Activated CD4-positive, alpha-beta T cell treated with anti-CD3 and anti-CD28 coated beads, Interleukin-2, amount 10 ng/mL, durations not matched to agents 7 days and 5 days (primary cell): ENCODE measurements around the gene RBP2. TPM values are rescaled to one million over a fixed set of nuclear protein-coding genes. Genes with fewer than 3 reads are reported as not detected.

Experiments used
- CTCF ChIA-PET: fragments of 350-600 bp; sonication (Branson Sonifier 250); formaldehyde crosslinking; loops from one replicate; lab custom pipeline; 2021; ENCODE audit warnings: antibody characterized with exemption; lab: Charles Lee
- POLR2A ChIA-PET: fragments of 350-600 bp; sonication (Branson Sonifier 250); formaldehyde crosslinking; loops from one replicate; lab custom pipeline; 2021; ENCODE audit warnings: antibody characterized with exemption; lab: Charles Lee
- DNase-seq: peaks from one replicate; pipeline ENCODE4 v3.0.0-alpha.2; 2020
- H3K27ac Mint-ChIP-seq: one replicate; pipeline ENCODE4 v1.8.0; 2021; ENCODE audit warnings: mild to moderate bottlenecking, moderate library complexity, mixed read lengths
- H3K27me3 Mint-ChIP-seq: one replicate; pipeline ENCODE4 v1.8.0; 2021; ENCODE audit warnings: mixed read lengths
- H3K36me3 Mint-ChIP-seq: one replicate; pipeline ENCODE4 v1.8.0; 2021; ENCODE audit warnings: low read depth, mixed read lengths
- H3K4me1 Mint-ChIP-seq: one replicate; pipeline ENCODE4 v1.8.0; 2021; ENCODE audit warnings: mixed read lengths
- H3K4me3 Mint-ChIP-seq: one replicate; pipeline ENCODE4 v1.8.0; 2021; ENCODE audit warnings: mild to moderate bottlenecking, moderate library complexity, mixed read lengths
- H3K9me3 Mint-ChIP-seq: one replicate; pipeline ENCODE4 v1.8.0; 2021; ENCODE audit warnings: mixed read lengths
- total RNA-seq, 2 experiments: library from RNA; stranded (reverse); gene quantifications; one replicate each; pipeline ENCODE4 v1.2.3, GENCODE V29; 2021

Gene RBP2
- total RNA-seq, 2 experiments from 2014 or later, result not detected

- no peaks in the 10 kb centered on the region for H3K9me3 Mint-ChIP-seq
- CTCF ChIA-PET, result no interaction called here
- no peaks in the 10 kb centered on the region for H3K27me3 Mint-ChIP-seq
Observed at GRCh38 chr3:139472380-139473010, 3.8 kb downstream of the RBP2 start.

GRCh38 chr3:139470199-139470598 is 6.1 kb downstream of the RBP2 start:
- no peaks in the 10 kb centered on the region for H3K36me3 Mint-ChIP-seq
- no peaks in the 10 kb centered on the region for H3K9me3 Mint-ChIP-seq
- H3K27me3 Mint-ChIP-seq, result no peaks in the 10 kb centered on the region
- no peaks in the 10 kb centered on the region for H3K4me1 Mint-ChIP-seq
- H3K27ac Mint-ChIP-seq, result no peak overlapping the region
- POLR2A ChIA-PET, result no interaction called here
- H3K4me3 Mint-ChIP-seq, result no peak overlapping the region
- CTCF ChIA-PET, result interaction anchor here (1.5 kb wide), 1 partner anchor 22 kb away, joined by 3 read pairs; no protein-coding TSS in a partner anchor
- no peak for DNase-seq

More at GRCh38 chr3:139472380-139473010, 3.8 kb downstream of the RBP2 start:
- POLR2A ChIA-PET, result no interaction called here
- no peak overlapping the region for H3K27ac Mint-ChIP-seq
- H3K36me3 Mint-ChIP-seq, result no peaks in the 10 kb centered on the region
- H3K4me1 Mint-ChIP-seq, result no peaks in the 10 kb centered on the region
- no peak overlapping the region for H3K4me3 Mint-ChIP-seq
- no peak for DNase-seq

- no peak overlapping the region for H3K4me3 Mint-ChIP-seq
- CTCF ChIA-PET, result no interaction called here
- no peak overlapping the region for H3K27ac Mint-ChIP-seq
- H3K4me1 Mint-ChIP-seq, result no peaks in the 10 kb centered on the region
- H3K9me3 Mint-ChIP-seq, result no peaks in the 10 kb centered on the region
- POLR2A ChIA-PET, result no interaction called here
- no peak for DNase-seq
- no peaks in the 10 kb centered on the region for H3K36me3 Mint-ChIP-seq
- H3K27me3 Mint-ChIP-seq, result no peaks in the 10 kb centered on the region
Observed at GRCh38 chr3:139468399-139468798, 7.9 kb downstream of the RBP2 start.

- POLR2A ChIA-PET, result no interaction called here
- Mint-ChIP-seq H3K4me1 (no peaks in the 10 kb centered on the region), H3K27ac (no peak overlapping the region), H3K27me3 (no peaks in the 10 kb centered on the region), H3K9me3 (no peaks in the 10 kb centered on the region), H3K4me3 (no peak overlapping the region), H3K36me3 (no peaks in the 10 kb centered on the region)
- CTCF ChIA-PET, result interaction anchor here (0.9 kb wide), 1 partner anchor 65 kb away, joined by 3 read pairs; no protein-coding TSS in a partner anchor
- no peak for DNase-seq
Observed at GRCh38 chr3:139466360-139466759, 10.0 kb downstream of the RBP2 start.

GRCh38 chr3:139465636-139466035 is 10.7 kb downstream of the RBP2 start:
- Mint-ChIP-seq H3K27ac (no peak overlapping the region), H3K36me3 (no peaks in the 10 kb centered on the region), H3K9me3 (no peaks in the 10 kb centered on the region), H3K4me1 (no peaks in the 10 kb centered on the region), H3K4me3 (no peak overlapping the region), H3K27me3 (no peaks in the 10 kb centered on the region)
- ChIA-PET CTCF (no interaction called here), POLR2A (no interaction called here)
- DNase-seq, result no peak

- Mint-ChIP-seq H3K9me3 (no peaks in the 10 kb centered on the region), H3K4me1 (no peaks in the 10 kb centered on the region), H3K27ac (no peak overlapping the region), H3K36me3 (no peaks in the 10 kb centered on the region), H3K27me3 (no peaks in the 10 kb centered on the region), H3K4me3 (no peak overlapping the region)
- POLR2A ChIA-PET, result no interaction called here
- CTCF ChIA-PET, result no interaction called here
- DNase-seq, result no peak
Observed at GRCh38 chr3:139463466-139463865, 12.8 kb downstream of the RBP2 start.

- H3K36me3 Mint-ChIP-seq, result no peaks in the 10 kb centered on the region
- ChIA-PET CTCF (no interaction called here), POLR2A (no interaction called here)
- no peaks in the 10 kb centered on the region for H3K27me3 Mint-ChIP-seq
- H3K27ac Mint-ChIP-seq, result no peak overlapping the region
- H3K4me3 Mint-ChIP-seq, result no peak overlapping the region
- H3K9me3 Mint-ChIP-seq, result no peaks in the 10 kb centered on the region
- no peaks in the 10 kb centered on the region for H3K4me1 Mint-ChIP-seq
- DNase-seq, result no peak
Observed at GRCh38 chr3:139460529-139460928, 15.8 kb downstream of the RBP2 start.

- CTCF ChIA-PET, result no interaction called here
- no peak for DNase-seq
- Mint-ChIP-seq H3K27ac (no peak overlapping the region), H3K4me3 (no peak overlapping the region), H3K27me3 (no peaks in the 10 kb centered on the region), H3K9me3 (no peaks in the 10 kb centered on the region), H3K4me1 (no peaks in the 10 kb centered on the region), H3K36me3 (no peaks in the 10 kb centered on the region)
- POLR2A ChIA-PET, result no interaction called here
Observed at GRCh38 chr3:139460076-139460475, 16.2 kb downstream of the RBP2 start.

GRCh38 chr3:139458348-139458747 is 18.0 kb downstream of the RBP2 start:
- ChIA-PET CTCF (no interaction called here), POLR2A (no interaction called here)
- Mint-ChIP-seq H3K9me3 (no peaks in the 10 kb centered on the region), H3K4me1 (no peaks in the 10 kb centered on the region), H3K27me3 (no peaks in the 10 kb centered on the region), H3K36me3 (no peaks in the 10 kb centered on the region), H3K4me3 (no peak overlapping the region), H3K27ac (no peak overlapping the region)
- no peak for DNase-seq

- Mint-ChIP-seq H3K36me3 (no peaks in the 10 kb centered on the region), H3K4me1 (no peaks in the 10 kb centered on the region), H3K27ac (no peak overlapping the region), H3K27me3 (no peaks in the 10 kb centered on the region), H3K9me3 (no peaks in the 10 kb centered on the region), H3K4me3 (no peak overlapping the region)
- POLR2A ChIA-PET, result no interaction called here
- DNase-seq, result no peak
- CTCF ChIA-PET, result interaction anchor here (0.6 to 1.5 kb wide), 2 partner anchors 9 to 29 kb away, joined by 3 to 4 read pairs; no protein-coding TSS in a partner anchor
Observed at GRCh38 chr3:139457066-139457465, 19.2 kb downstream of the RBP2 start.

GRCh38 chr3:139456386-139456785 is 19.9 kb downstream of the RBP2 start:
- ChIA-PET CTCF (interaction anchor here (0.6 to 1.5 kb wide), 2 partner anchors 8 to 30 kb away, joined by 3 to 4 read pairs; no protein-coding TSS in a partner anchor), POLR2A (no interaction called here)
- H3K27ac Mint-ChIP-seq, result no peak overlapping the region
- DNase-seq, result no peak
- no peaks in the 10 kb centered on the region for H3K36me3 Mint-ChIP-seq
- H3K27me3 Mint-ChIP-seq, result no peaks in the 10 kb centered on the region
- no peaks in the 10 kb centered on the region for H3K9me3 Mint-ChIP-seq
- no peaks in the 10 kb centered on the region for H3K4me1 Mint-ChIP-seq
- no peak overlapping the region for H3K4me3 Mint-ChIP-seq

- no peak for DNase-seq
- Mint-ChIP-seq H3K4me3 (no peak overlapping the region), H3K4me1 (no peaks in the 10 kb centered on the region), H3K9me3 (no peaks in the 10 kb centered on the region), H3K27ac (no peak overlapping the region), H3K27me3 (no peaks in the 10 kb centered on the region), H3K36me3 (no peaks in the 10 kb centered on the region)
- ChIA-PET CTCF (interaction anchor here (1.5 kb wide), 1 partner anchor 8 kb away, joined by 4 read pairs; no protein-coding TSS in a partner anchor), POLR2A (no interaction called here)
Observed at GRCh38 chr3:139455855-139456254, 20.5 kb downstream of the RBP2 start.

GRCh38 chr3:139455206-139455605 is 21.1 kb downstream of the RBP2 start:
- no peak overlapping the region for H3K27ac Mint-ChIP-seq
- H3K36me3 Mint-ChIP-seq, result no peaks in the 10 kb centered on the region
- no peak for DNase-seq
- no peaks in the 10 kb centered on the region for H3K9me3 Mint-ChIP-seq
- POLR2A ChIA-PET, result no interaction called here
- H3K4me3 Mint-ChIP-seq, result no peak overlapping the region
- H3K27me3 Mint-ChIP-seq, result no peaks in the 10 kb centered on the region
- no peaks in the 10 kb centered on the region for H3K4me1 Mint-ChIP-seq
- CTCF ChIA-PET, result no interaction called here

- no peaks in the 10 kb centered on the region for H3K9me3 Mint-ChIP-seq
- H3K27ac Mint-ChIP-seq, result no peak overlapping the region
- no peaks in the 10 kb centered on the region for H3K27me3 Mint-ChIP-seq
- CTCF ChIA-PET, result no interaction called here
- DNase-seq, result no peak
- no peaks in the 10 kb centered on the region for H3K36me3 Mint-ChIP-seq
- H3K4me1 Mint-ChIP-seq, result no peaks in the 10 kb centered on the region
- POLR2A ChIA-PET, result no interaction called here
- H3K4me3 Mint-ChIP-seq, result no peak overlapping the region
Observed at GRCh38 chr3:139454346-139454745, 22.0 kb downstream of the RBP2 start.
